GM23338 (cell line): Measurements from ENCODE around the gene LNX1. TPM values are rescaled to one million over a fixed set of nuclear protein-coding genes. Genes with fewer than 3 reads are reported as not detected.

ENCODE experiments used
- ATAC-seq: fragments of 200-7000 bp; cut with Tn5 transposase; 3 replicates; pipeline ENCODE4 v1.9.1; 2020
- DNase-seq: peaks from one replicate; pipeline ENCODE4 v3.0.0-alpha.2; 2015; ENCODE audit warnings: low spot score
- H2AFZ ChIP-seq: fragments of 200-600 bp; sonication (generic); 2 replicates; pipeline ENCODE4 v1.8.0; 2016; ENCODE audit warnings: antibody characterized with exemption, mild to moderate bottlenecking, moderate library complexity
- H3F3A ChIP-seq: fragments of 200-600 bp; sonication (generic); replicated peaks from 2 replicates; pipeline ENCODE4 v1.8.0; 2017; ENCODE audit warnings: antibody characterized with exemption, mixed run types, low read depth
- H3K27ac ChIP-seq: fragments of 200-600 bp; sonication (generic); 2 replicates; pipeline ENCODE4 v1.6.1; 2016; ENCODE audit warnings: low read depth
- H3K27me3 ChIP-seq: fragments of 200-600 bp; sonication (generic); 2 replicates; pipeline ENCODE4 v1.8.0; 2016; ENCODE audit warnings: mild to moderate bottlenecking, mixed run types, moderate library complexity; ENCODE audit not compliant: insufficient read depth
- H3K36me3 ChIP-seq: fragments of 200-600 bp; sonication (generic); 2 replicates; pipeline ENCODE4 v1.8.0; 2016; ENCODE audit warnings: mild to moderate bottlenecking; ENCODE audit not compliant: insufficient read depth
- H3K4me1 ChIP-seq: fragments of 200-600 bp; sonication (generic); 2 replicates; pipeline ENCODE4 v1.8.0; 2016; ENCODE audit warnings: mild to moderate bottlenecking, moderate library complexity; ENCODE audit not compliant: insufficient read depth
- H3K4me2 ChIP-seq: fragments of 200-600 bp; sonication (generic); 2 replicates; pipeline ENCODE4 v1.7.1; 2017; ENCODE audit warnings: mixed run types
- H3K4me3 ChIP-seq: fragments of 200-600 bp; sonication (generic); 2 replicates; pipeline ENCODE4 v1.6.1; 2016; ENCODE audit warnings: mixed run types
- H3K79me2 ChIP-seq: fragments of 200-600 bp; sonication (generic); replicated peaks from 2 replicates; pipeline ENCODE4 v1.8.0; 2017; ENCODE audit warnings: mild to moderate bottlenecking; ENCODE audit not compliant: insufficient read depth
- H3K9me2 ChIP-seq: fragments of 200-600 bp; sonication (generic); 2 replicates; pipeline ENCODE4 v1.8.0; 2017; ENCODE audit not compliant: insufficient read depth
- H4K20me1 ChIP-seq: fragments of 200-600 bp; sonication (generic); replicated peaks from 2 replicates; pipeline ENCODE4 v1.8.0; 2017; ENCODE audit warnings: mild to moderate bottlenecking; ENCODE audit not compliant: insufficient read depth
- H3K27ac Mint-ChIP-seq: 2 replicates; pipeline ENCODE4 v1.8.0; 2020; ENCODE audit warnings: inconsistent platforms, mild to moderate bottlenecking, moderate library complexity, mixed read lengths
- H3K27me3 Mint-ChIP-seq: 3 replicates; pipeline ENCODE4 v1.8.0; 2022; ENCODE audit warnings: low read depth, mild to moderate bottlenecking, moderate library complexity, mixed read lengths, inconsistent platforms; ENCODE audit not compliant: insufficient read depth, poor library complexity
- H3K36me3 Mint-ChIP-seq: 3 replicates; pipeline ENCODE4 v1.8.0; 2021; ENCODE audit warnings: low read depth, mild to moderate bottlenecking, inconsistent platforms, moderate library complexity, mixed read lengths
- H3K4me1 Mint-ChIP-seq: 3 replicates; pipeline ENCODE4 v1.8.0; 2020; ENCODE audit warnings: mild to moderate bottlenecking, inconsistent platforms, mixed read lengths
- H3K4me3 Mint-ChIP-seq: 3 replicates; pipeline ENCODE4 v1.8.0; 2021; ENCODE audit warnings: moderate library complexity, mild to moderate bottlenecking, inconsistent platforms, mixed read lengths
- H3K9me3 Mint-ChIP-seq: 3 replicates; pipeline ENCODE4 v1.8.0; 2020; ENCODE audit warnings: moderate library complexity, mild to moderate bottlenecking, inconsistent platforms, mixed read lengths
- JUNB ChIP-seq: IDR thresholded peaks from one replicate; pipeline ENCODE4 v1.6.1; 2016; ENCODE audit warnings: antibody characterized with exemption; ENCODE audit not compliant: unreplicated experiment
- polyA plus RNA-seq: library from polyadenylated mRNA; unstranded; fragments of >200 nt; fragmentation: Nextera tagmentation; extraction: Ambion mirVana; gene quantifications from 2 replicates; pipeline ENCODE4 v1.2.1, GENCODE V29; 2016
- total RNA-seq: library from RNA; depleted of rRNA; stranded (reverse); fragments of >200 nt; shearing (Covaris generic); gene quantifications from 2 replicates; pipeline ENCODE4 v1.2.3, GENCODE V29; 2014
- TF ChIP-seq, protein P1 (sequence below): fragments of 250-450 bp; sonication (Bioruptor Pico); IDR thresholded peaks from 2 replicates; pipeline ENCODE4 v1.5.0; 2020; ENCODE audit warnings: mild to moderate bottlenecking, moderate library complexity
- TF ChIP-seq, protein P2 (sequence below), 2 experiments: fragments of 200-600 bp in 1 of 2; sonication (generic) in 1 of 2; conservative IDR thresholded peaks; 2 replicates each; pipeline versions ENCODE4 v1.5.1 to v1.6.1; 2016 to 2017; ENCODE audit warnings: antibody characterized with exemption in 2 of 2, low read depth in 2 of 2, mild to moderate bottlenecking in 2 of 2, moderate library complexity in 1 of 2

The LNX1 gene
- total and polyA plus RNA-seq, 2 experiments from 2014 or later = 5.4 to 6.4 TPM

DNA sequence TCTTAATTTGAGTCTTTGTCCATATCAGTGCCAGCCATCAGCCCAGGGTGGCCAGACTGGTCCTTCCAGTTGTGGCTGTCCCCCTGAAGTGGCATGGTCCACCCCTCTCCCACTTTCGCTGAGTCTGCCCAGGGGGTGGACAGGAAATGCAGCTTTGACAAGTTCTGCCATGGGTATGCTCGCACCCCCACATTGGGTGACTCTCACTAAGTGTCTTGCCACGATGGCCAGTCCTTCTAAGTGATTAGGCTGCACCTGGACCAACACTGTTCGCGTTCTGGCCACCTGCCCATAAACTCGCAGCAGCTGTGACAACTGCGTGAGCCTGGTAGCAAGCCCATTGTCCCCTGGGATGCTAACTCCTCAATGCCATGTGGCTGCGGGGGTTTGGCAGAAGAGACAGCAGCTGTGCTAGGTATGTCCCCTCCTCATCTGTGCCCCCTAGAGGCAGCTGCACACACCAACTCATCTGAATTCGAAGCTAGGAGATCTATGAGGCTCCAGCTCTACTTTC lies 10.0 kb upstream of the LNX1 start:
- H3K27me3 ChIP-seq = no peaks in the 10 kb centered on the region
- H3K4me3 ChIP-seq = no peak overlapping the region
- Mint-ChIP-seq H3K27me3 (peaks cover 7% of the 10 kb centered on the region), H3K4me3 (no peak overlapping the region), H3K36me3 (no peaks in the 10 kb centered on the region), H3K4me1 (peaks cover 15% of the 10 kb centered on the region), H3K27ac (no peak overlapping the region), H3K9me3 (no peaks in the 10 kb centered on the region; the same call in 2 of the 3 replicates)
- H3K27ac ChIP-seq = no peak overlapping the region
- H4K20me1 ChIP-seq = no peaks in the 10 kb centered on the region
- H3K4me1 ChIP-seq = peaks cover 2% of the 10 kb centered on the region; the same call in 1 of the 2 replicates
- H3K79me2 ChIP-seq = no peaks in the 10 kb centered on the region
- TF ChIP-seq, protein P1, sequence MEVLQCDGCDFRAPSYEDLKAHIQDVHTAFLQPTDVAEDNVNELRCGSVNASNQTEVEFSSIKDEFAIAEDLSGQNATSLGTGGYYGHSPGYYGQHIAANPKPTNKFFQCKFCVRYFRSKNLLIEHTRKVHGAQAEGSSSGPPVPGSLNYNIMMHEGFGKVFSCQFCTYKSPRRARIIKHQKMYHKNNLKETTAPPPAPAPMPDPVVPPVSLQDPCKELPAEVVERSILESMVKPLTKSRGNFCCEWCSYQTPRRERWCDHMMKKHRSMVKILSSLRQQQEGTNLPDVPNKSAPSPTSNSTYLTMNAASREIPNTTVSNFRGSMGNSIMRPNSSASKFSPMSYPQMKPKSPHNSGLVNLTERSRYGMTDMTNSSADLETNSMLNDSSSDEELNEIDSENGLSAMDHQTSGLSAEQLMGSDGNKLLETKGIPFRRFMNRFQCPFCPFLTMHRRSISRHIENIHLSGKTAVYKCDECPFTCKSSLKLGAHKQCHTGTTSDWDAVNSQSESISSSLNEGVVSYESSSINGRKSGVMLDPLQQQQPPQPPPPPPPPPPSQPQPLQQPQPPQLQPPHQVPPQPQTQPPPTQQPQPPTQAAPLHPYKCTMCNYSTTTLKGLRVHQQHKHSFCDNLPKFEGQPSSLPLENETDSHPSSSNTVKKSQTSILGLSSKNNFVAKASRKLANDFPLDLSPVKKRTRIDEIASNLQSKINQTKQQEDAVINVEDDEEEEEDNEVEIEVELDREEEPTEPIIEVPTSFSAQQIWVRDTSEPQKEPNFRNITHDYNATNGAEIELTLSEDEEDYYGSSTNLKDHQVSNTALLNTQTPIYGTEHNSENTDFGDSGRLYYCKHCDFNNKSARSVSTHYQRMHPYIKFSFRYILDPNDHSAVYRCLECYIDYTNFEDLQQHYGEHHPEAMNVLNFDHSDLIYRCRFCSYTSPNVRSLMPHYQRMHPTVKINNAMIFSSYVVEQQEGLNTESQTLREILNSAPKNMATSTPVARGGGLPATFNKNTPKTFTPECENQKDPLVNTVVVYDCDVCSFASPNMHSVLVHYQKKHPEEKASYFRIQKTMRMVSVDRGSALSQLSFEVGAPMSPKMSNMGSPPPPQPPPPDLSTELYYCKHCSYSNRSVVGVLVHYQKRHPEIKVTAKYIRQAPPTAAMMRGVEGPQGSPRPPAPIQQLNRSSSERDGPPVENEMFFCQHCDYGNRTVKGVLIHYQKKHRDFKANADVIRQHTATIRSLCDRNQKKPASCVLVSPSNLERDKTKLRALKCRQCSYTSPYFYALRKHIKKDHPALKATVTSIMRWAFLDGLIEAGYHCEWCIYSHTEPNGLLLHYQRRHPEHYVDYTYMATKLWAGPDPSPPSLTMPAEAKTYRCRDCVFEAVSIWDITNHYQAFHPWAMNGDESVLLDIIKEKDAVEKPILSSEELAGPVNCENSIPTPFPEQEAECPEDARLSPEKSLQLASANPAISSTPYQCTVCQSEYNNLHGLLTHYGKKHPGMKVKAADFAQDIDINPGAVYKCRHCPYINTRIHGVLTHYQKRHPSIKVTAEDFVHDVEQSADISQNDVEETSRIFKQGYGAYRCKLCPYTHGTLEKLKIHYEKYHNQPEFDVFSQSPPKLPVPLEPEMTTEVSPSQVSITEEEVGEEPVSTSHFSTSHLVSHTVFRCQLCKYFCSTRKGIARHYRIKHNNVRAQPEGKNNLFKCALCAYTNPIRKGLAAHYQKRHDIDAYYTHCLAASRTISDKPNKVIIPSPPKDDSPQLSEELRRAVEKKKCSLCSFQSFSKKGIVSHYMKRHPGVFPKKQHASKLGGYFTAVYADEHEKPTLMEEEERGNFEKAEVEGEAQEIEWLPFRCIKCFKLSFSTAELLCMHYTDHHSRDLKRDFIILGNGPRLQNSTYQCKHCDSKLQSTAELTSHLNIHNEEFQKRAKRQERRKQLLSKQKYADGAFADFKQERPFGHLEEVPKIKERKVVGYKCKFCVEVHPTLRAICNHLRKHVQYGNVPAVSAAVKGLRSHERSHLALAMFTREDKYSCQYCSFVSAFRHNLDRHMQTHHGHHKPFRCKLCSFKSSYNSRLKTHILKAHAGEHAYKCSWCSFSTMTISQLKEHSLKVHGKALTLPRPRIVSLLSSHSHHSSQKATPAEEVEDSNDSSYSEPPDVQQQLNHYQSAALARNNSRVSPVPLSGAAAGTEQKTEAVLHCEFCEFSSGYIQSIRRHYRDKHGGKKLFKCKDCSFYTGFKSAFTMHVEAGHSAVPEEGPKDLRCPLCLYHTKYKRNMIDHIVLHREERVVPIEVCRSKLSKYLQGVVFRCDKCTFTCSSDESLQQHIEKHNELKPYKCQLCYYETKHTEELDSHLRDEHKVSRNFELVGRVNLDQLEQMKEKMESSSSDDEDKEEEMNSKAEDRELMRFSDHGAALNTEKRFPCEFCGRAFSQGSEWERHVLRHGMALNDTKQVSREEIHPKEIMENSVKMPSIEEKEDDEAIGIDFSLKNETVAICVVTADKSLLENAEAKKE (CRISPR knock-in tag) = peak; percentile 81
- TF ChIP-seq, protein P2, sequence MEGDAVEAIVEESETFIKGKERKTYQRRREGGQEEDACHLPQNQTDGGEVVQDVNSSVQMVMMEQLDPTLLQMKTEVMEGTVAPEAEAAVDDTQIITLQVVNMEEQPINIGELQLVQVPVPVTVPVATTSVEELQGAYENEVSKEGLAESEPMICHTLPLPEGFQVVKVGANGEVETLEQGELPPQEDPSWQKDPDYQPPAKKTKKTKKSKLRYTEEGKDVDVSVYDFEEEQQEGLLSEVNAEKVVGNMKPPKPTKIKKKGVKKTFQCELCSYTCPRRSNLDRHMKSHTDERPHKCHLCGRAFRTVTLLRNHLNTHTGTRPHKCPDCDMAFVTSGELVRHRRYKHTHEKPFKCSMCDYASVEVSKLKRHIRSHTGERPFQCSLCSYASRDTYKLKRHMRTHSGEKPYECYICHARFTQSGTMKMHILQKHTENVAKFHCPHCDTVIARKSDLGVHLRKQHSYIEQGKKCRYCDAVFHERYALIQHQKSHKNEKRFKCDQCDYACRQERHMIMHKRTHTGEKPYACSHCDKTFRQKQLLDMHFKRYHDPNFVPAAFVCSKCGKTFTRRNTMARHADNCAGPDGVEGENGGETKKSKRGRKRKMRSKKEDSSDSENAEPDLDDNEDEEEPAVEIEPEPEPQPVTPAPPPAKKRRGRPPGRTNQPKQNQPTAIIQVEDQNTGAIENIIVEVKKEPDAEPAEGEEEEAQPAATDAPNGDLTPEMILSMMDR (conservative IDR thresholded peaks at IDR 0.05; ENCODE audit: low read depth in 2 of 2) = peak; percentile 65 to 77
- no peak for TF ChIP-seq JUNB
- H3K4me2 ChIP-seq = no peak overlapping the region
- H3K9me2 ChIP-seq = no peaks in the 10 kb centered on the region; the same call in 1 of the 2 replicates
- ATAC-seq (peak; percentile 97), DNase-seq (peak; percentile 83)
- no peak overlapping the region for H2AFZ ChIP-seq
- H3K36me3 ChIP-seq = no peaks in the 10 kb centered on the region
- no peaks in the 10 kb centered on the region for H3F3A ChIP-seq
